ENCODE measurements around the gene XRRA1.

Gene XRRA1

DNA sequence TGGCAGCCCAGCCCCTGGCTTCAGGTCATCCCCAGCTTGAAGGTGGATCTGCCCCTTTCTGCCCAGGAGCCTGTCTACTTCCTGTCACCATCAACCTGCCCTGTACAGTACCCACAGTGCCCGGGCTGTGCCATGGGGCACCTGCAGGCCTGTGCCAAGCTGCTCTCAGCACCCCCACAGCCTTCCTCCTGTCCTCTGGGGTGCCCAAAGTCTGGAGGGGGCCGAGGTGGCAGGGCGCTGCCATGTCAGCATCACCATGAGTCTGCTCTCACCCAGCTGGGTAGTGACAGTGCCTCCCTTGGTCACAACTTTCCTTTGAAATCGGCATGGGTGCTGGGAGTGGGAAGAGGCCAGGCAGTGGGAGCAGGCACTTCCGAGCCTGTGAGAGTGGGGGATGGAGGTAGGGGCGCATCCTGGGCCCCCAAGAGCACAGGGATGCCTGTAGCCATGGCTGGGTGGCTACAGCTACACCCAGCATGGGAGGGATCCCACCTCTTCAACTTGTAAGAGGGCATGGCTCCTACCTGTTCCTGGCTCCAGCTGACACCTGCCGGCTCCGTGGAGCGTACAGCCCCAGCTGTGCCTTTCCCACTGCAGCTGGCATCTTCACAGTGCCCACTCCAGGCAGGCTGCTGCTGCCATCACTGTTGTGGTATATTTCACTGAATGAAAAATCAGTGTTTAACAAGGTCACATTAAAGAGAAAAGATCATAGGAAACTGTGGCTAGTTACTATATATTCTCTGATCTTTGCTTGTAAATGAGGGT, 157.4 kb downstream of the XRRA1 start:
- no peak for DNase-seq (ENCODE audit: low spot score)
- TF ChIP-seq, protein P1, sequence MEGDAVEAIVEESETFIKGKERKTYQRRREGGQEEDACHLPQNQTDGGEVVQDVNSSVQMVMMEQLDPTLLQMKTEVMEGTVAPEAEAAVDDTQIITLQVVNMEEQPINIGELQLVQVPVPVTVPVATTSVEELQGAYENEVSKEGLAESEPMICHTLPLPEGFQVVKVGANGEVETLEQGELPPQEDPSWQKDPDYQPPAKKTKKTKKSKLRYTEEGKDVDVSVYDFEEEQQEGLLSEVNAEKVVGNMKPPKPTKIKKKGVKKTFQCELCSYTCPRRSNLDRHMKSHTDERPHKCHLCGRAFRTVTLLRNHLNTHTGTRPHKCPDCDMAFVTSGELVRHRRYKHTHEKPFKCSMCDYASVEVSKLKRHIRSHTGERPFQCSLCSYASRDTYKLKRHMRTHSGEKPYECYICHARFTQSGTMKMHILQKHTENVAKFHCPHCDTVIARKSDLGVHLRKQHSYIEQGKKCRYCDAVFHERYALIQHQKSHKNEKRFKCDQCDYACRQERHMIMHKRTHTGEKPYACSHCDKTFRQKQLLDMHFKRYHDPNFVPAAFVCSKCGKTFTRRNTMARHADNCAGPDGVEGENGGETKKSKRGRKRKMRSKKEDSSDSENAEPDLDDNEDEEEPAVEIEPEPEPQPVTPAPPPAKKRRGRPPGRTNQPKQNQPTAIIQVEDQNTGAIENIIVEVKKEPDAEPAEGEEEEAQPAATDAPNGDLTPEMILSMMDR (IDR thresholded peaks at IDR 0.05; ENCODE audit: borderline replicate concordance, control extremely low read depth, extremely low read depth, insufficient read depth, missing control alignments) = no peak
- in situ Hi-C loops (cut with MboI; ENCODE audit: low sequenced_read_pairs, unreplicated experiment) = no loop called here
